ENCODE results near the gene RANBP6. TPM values are rescaled to one million over a fixed set of nuclear protein-coding genes. Genes with fewer than 3 reads are reported as not detected.
"Not testable (repeated sequence)": the region's sequence is repeated elsewhere in the genome, so short reads cannot be mapped to it uniquely, and the experiment has no call there.

Gene RANBP6
- polyA plus RNA-seq, 1 of the 3 experiments (the other 2 are of a cell fraction), result 4.1 TPM

GRCh38 chr9:6024035-6024554, 8.7 kb upstream of the RANBP6 start:
- CTCF ChIA-PET, result interaction anchor here (0.6 to 3.3 kb wide), 23 partner anchors 8 to 282 kb away, joined by 3 to 17 read pairs (median 4); partner anchors contain the start of gene RANBP6

GRCh38 chr9:6016975-6017374, 1.6 kb upstream of the RANBP6 start:
- Histone ChIP-seq H3K79me2 (ENCODE audit: insufficient read depth) (peaks cover 34% of the 10 kb centered on the region), H3K36me3 (replicated peaks in 1 of 2; ENCODE audit: control insufficient read depth in 1 of 2, insufficient read depth in 2 of 2, low read length in 1 of 2) (peaks cover 23% of the 10 kb centered on the region in 2 experiments), H3F3A (replicated peaks; ENCODE audit: insufficient read depth) (peaks cover 11% of the 10 kb centered on the region), H3K4me1 (ENCODE audit: control insufficient read depth in 1 of 2, insufficient read depth in 2 of 2, low read depth in 1 of 2, low read length in 1 of 2) (peaks cover 9 to 15% of the 10 kb centered on the region in 2 experiments; a peak in 3 of 4 replicates)
- H3K4me3 ChIP-seq (ENCODE audit: low read depth in 2 of 2, low read length in 1 of 2); H3K4me2 ChIP-seq; H4K20me1 ChIP-seq (ENCODE audit: insufficient read depth); H3K9ac ChIP-seq; H3K9me2 ChIP-seq; POLR2A ChIA-PET; H3K9me3 ChIP-seq; DNase-seq; H3K27me3 ChIP-seq (ENCODE audit: insufficient read depth); H2AFZ ChIP-seq (ENCODE audit: low read depth); H3K27ac ChIP-seq (ENCODE audit: low read depth in 2 of 2, low read length in 1 of 2): not testable (repeated sequence)
- CTCF ChIA-PET, result interaction anchor here (0.6 to 1.2 kb wide), 3 partner anchors 33 to 289 kb away, joined by 3 to 4 read pairs (median 3); no protein-coding TSS in a partner anchor
- 95% methylated on average over 9 of the region's 10 CpGs for WGBS (ENCODE audit: low lambda C conversion rate)

More at GRCh38 chr9:6024035-6024554, 8.7 kb upstream of the RANBP6 start:
- Histone ChIP-seq H3K27me3 (ENCODE audit: insufficient read depth) (no peaks in the 10 kb centered on the region; the same call in 1 of the 2 replicates), H3F3A (replicated peaks; ENCODE audit: insufficient read depth) (no peaks in the 10 kb centered on the region), H3K36me3 (replicated peaks in 1 of 2; ENCODE audit: control insufficient read depth in 1 of 2, insufficient read depth in 2 of 2, low read length in 1 of 2) (no peaks in the 10 kb centered on the region), H4K20me1 (ENCODE audit: insufficient read depth) (no peaks in the 10 kb centered on the region), H3K79me2 (ENCODE audit: insufficient read depth) (no peaks in the 10 kb centered on the region), H3K4me3 (ENCODE audit: low read depth in 2 of 2, low read length in 1 of 2) (0 out of 4 replicates have a peak overlapping the region, but pooled peaks have one; percentile 7 to 40), H3K9ac (no peak overlapping the region), H3K9me3 (no peaks in the 10 kb centered on the region), H3K4me2 (peak overlapping the region; percentile 28; the same call in 1 of the 2 replicates), H3K9me2 (no peaks in the 10 kb centered on the region), H3K27ac (ENCODE audit: low read depth in 2 of 2, low read length in 1 of 2) (no peak overlapping the region), H2AFZ (ENCODE audit: low read depth) (peak overlapping the region; percentile 73; the same call in 1 of the 2 replicates), H3K4me1 (ENCODE audit: control insufficient read depth in 1 of 2, insufficient read depth in 2 of 2, low read depth in 1 of 2, low read length in 1 of 2) (no peaks in the 10 kb centered on the region; a peak in 1 of 4 replicates)
- POLR2A ChIA-PET, result interaction anchor here (0.6 kb wide), 1 partner anchor 657 kb away, joined by 4 read pairs; no protein-coding TSS in a partner anchor
- WGBS (ENCODE audit: low lambda C conversion rate), result 4% methylated on average over 4 of the region's 4 CpGs
- peak; percentile 28 for DNase-seq
- no peak for TF ChIP-seq FOXM1 (IDR thresholded peaks at IDR 0.05; ENCODE audit: low read depth)
- TF ChIP-seq CTCF (IDR thresholded peaks at IDR 0.05), result peak; percentile 60

- POLR2A ChIA-PET, result no interaction called here
- 0 out of 2 replicates have a peak, but pooled peaks cover 7% of the 10 kb centered on the region for H4K20me1 ChIP-seq (ENCODE audit: insufficient read depth)
- H3K27ac ChIP-seq (ENCODE audit: low read depth in 2 of 2, low read length in 1 of 2), result peak overlapping the region in 1 of 2 experiments; percentile 75; a peak in 2 of 4 replicates
- peaks cover 11% of the 10 kb centered on the region for H3F3A ChIP-seq (replicated peaks; ENCODE audit: insufficient read depth)
- no peak for DNase-seq
- peaks cover 9 to 15% of the 10 kb centered on the region in 2 experiments; a peak in 3 of 4 replicates for H3K4me1 ChIP-seq (ENCODE audit: control insufficient read depth in 1 of 2, insufficient read depth in 2 of 2, low read depth in 1 of 2, low read length in 1 of 2)
- WGBS (ENCODE audit: low lambda C conversion rate), result 1% methylated on average over 9 of the region's 9 CpGs
- H3K36me3 ChIP-seq (replicated peaks in 1 of 2; ENCODE audit: control insufficient read depth in 1 of 2, insufficient read depth in 2 of 2, low read length in 1 of 2), result peaks cover 31 to 34% of the 10 kb centered on the region in 2 experiments
- peak overlapping the region; percentile 85 for H3K4me2 ChIP-seq
- H3K9me2 ChIP-seq, result no peaks in the 10 kb centered on the region
- CTCF ChIA-PET, result interaction anchor here (1.4 to 3.1 kb wide), 4 partner anchors 9 to 182 kb away, joined by 5 to 14 read pairs (median 6); partner anchors contain the start of gene ERMP1
- H3K9me3 ChIP-seq, result no peaks in the 10 kb centered on the region
- H3K4me3 ChIP-seq (ENCODE audit: low read depth in 2 of 2, low read length in 1 of 2), result peak overlapping the region; percentile 89 to 91
- peak overlapping the region; percentile 90; the same call in 1 of the 2 replicates for H2AFZ ChIP-seq (ENCODE audit: low read depth)
- no peaks in the 10 kb centered on the region for H3K27me3 ChIP-seq (ENCODE audit: insufficient read depth)
- peaks cover 55% of the 10 kb centered on the region for H3K79me2 ChIP-seq (ENCODE audit: insufficient read depth)
- peak; percentile 40; the same call in 1 of the 2 replicates for TF ChIP-seq TCF12 (IDR thresholded peaks at IDR 0.05)
- TF ChIP-seq POLR2AphosphoS5 (IDR thresholded peaks at IDR 0.05; ENCODE audit: low read depth, low read length), result peak; percentile 21; the same call in 1 of the 2 replicates
- TF ChIP-seq FOSL2 (IDR thresholded peaks at IDR 0.05; ENCODE audit: borderline replicate concordance, low read depth), result peak; percentile 89
- 0 out of 2 replicates have a peak, but pooled peaks have one; percentile 18 for TF ChIP-seq MAX (IDR thresholded peaks at IDR 0.05; ENCODE audit: low read depth)
- TF ChIP-seq USF2 (IDR thresholded peaks at IDR 0.05; ENCODE audit: borderline replicate concordance, low read depth, low read length), result no peak
- peak; percentile 74 for TF ChIP-seq JUND (IDR thresholded peaks at IDR 0.05)
- TF ChIP-seq RXRA (IDR thresholded peaks at IDR 0.05; ENCODE audit: borderline replicate concordance, low read depth), result no peak
- H3K9ac ChIP-seq, result peak overlapping the region; percentile 78
Measured at GRCh38 chr9:6014670-6015270, 654 bp downstream of the RANBP6 start.
